ENCODE data around the gene LPGAT1.

- TF ChIP-seq POLR2A (IDR thresholded peaks at IDR 0.05; ENCODE audit: low read depth) (no peak), POLR2AphosphoS5 (IDR thresholded peaks at IDR 0.05) (no peak), CTCF (IDR thresholded peaks at IDR 0.05) (no peak)
These were observed 92.4 kb downstream of the LPGAT1 start for GRCh38 chr1:211738096-211738690.

All from esophagus muscularis mucosa (tissue), 3 donors.